Stimulated activated CD8-positive, alpha-beta memory T cell treated with anti-CD3 and anti-CD28 coated beads, Interleukin-2, amount 100 ng/mL, for 48 hours (primary cell): ENCODE measurements around the gene EXOC4.

ENCODE experiments used
- DNase-seq, 2 donors: peaks; one replicate each; pipeline ENCODE4 v3.0.0-alpha.2; 2020; ENCODE audit warnings: low read depth in 2 of 2

EXOC4 gene

DNA sequence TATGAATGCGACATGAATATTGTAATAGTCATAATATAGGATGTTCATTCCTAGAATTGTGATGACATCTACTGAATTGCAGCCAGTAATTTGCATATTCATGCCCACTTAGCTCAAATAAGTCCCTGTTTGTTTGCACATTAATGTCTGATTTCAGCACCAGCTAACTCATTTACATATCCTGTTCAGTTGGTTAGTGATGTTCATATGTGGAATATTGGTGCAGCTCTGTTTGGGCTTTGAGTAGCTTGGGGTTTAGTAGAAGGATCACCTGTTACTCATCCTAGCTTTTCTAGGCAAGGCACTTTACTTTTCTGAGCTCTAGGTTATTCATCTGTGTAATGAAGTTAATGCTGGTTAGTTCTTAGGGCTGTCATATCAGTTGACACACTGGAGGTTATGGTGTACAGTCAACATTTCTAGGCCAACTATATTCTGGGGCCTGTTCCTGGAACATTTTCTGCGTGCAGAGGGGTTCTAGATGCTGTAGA is 238.4 kb downstream of the EXOC4 start:
- DNase-seq: no peak

DNA sequence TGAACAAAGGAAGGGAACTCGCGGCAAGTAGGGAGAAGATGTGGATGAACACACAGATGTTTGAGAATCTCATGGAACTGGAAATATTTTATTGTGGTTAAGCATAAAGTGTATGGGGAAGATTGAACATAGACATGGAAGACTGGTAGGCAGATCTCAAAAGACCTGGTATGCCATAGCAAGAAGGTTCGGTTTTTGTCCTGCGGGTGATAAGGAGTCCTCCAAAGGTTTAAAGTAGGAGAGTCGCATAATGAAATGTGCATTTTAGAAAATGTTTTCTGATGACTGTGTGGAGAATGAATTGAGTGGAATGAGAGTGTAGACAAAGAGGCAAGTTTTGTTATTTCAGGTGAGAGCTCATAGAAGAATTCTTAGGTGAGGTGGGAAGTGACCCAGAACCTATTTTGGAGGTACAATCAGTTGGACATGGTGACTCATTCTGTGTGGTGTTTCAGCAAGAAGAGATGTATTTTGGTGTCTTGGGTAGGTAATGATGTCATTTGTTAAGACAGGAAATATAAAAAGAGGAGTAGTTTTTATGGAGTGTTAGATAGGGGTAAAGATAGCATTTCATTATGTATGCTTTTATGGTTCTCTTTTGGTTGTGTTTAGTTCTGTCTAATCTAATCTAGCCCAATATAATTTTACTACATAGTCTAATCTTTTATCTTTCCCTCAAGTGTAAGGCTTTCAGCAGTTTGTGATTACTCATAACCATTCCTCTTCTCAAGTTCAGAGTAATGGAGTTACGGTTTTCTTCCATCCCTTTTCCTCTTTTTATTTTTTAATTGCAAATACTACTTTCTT is 239.2 kb downstream of the EXOC4 start:
- DNase-seq: no peak

DNA sequence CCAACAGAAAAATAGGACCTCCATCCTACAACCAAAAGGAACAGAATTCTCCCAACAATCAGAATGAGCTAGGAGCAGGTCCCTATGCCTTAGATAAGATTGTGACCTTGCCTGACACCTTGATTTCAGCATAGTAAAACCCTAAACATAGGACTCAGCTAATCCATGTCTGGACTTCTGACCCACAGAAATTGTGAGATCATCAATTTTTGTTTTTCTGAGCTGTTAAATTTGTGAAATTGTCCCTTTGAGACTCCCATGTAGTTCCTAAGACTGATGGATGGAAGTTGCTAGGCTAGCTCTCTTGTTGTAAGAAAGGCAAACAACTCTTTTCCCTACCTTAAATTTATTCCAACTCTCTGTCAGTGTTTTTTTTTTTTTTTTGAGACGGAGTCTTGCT is 244.2 kb downstream of the EXOC4 start:
- no peak for DNase-seq

DNA sequence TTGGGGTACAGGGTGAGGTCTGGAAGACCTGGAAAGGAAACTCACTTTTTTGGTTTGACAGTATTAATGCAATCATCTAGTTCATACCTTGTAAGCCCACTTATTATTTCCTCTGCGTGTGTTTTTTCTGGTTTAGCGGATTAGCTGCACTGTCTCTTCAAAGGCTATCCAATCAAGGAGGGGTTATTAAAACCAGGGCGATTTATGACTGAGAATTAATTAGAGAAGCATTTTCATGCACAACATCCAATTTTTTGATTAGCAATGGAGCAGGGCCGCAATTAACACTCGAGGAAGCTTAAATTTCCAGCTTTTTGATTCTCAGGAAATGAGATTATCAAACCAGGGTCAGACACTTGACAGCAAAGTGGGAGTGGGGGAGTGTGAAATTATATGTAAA is 248.9 kb downstream of the EXOC4 start:
- no peak for DNase-seq

DNA sequence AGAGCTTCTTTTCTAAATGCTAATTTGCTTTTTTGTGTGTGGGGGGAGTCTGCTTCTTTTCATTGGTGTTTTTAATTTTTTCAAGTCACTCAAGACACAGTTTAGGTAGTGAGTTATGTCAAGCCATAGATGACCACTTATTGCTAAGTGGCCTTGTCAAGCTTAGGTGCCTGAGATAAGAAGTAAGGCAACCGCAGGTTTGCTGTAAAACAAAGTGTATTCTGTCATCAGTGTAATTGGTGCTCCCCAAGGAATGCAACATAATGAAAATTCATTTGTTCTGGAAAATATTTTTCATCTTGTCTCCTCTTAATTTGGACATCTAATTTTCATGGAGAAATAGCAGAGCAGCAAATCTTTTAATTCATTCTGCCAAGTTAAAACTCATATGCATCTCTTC is 249.6 kb downstream of the EXOC4 start:
- DNase-seq: no peak

DNA sequence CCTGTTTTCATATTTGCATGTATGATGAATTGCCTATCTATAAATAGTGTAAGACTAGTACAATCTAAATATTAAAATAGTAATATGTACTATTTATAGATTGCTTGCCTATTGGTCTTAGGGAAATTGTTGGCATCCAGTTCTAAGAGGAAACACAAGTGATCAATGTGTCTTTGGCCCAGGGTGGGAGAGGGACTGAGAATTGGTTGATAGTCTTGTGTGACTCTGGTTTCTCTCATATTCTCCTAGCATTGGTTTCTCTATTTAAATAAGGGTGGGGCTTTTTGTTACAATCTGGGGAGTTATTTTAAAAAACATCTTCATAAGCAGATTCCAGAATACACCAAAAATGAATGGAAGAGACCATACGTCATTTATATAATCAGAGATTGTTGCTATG is 250.1 kb downstream of the EXOC4 start:
- no peak for DNase-seq

DNA sequence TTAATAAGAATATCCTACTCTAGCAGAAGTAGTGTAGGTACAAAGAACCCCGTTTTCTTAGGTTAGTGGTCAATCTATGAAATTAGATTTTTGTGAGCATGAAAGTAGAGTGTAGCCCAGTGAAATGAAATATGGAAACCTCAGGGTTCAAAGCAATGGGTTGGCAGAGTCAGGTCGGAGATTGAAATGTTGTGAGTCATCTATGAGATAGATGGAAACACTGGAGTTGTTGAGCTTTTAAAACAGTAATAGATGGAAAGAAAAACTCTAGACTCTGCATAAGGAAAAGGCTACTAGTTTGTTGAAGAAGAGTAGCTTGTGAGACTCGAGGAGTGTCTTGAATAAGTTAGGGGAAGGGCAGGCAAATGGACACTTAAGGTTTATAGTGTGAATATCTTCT is 251.9 kb downstream of the EXOC4 start:
- no peak for DNase-seq

DNA sequence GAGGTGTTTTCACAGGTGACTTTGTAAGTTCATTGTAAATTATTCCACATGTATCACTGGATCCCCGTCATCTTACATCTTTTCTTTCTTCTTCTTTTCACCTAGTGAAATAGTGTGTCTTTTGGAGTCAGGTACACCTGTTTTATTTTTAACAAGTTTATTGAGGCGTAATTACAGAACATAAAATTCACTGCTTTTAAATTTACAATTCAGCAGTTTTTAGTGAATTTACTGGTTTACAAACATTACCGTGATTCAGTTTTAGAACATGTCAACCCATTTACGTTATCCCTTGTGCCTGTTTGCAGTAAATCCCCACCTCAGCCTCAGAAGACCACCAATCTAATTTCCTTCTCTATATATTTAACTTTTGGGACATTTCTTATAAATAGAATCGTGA is 256.9 kb downstream of the EXOC4 start:
- DNase-seq: no peak

DNA sequence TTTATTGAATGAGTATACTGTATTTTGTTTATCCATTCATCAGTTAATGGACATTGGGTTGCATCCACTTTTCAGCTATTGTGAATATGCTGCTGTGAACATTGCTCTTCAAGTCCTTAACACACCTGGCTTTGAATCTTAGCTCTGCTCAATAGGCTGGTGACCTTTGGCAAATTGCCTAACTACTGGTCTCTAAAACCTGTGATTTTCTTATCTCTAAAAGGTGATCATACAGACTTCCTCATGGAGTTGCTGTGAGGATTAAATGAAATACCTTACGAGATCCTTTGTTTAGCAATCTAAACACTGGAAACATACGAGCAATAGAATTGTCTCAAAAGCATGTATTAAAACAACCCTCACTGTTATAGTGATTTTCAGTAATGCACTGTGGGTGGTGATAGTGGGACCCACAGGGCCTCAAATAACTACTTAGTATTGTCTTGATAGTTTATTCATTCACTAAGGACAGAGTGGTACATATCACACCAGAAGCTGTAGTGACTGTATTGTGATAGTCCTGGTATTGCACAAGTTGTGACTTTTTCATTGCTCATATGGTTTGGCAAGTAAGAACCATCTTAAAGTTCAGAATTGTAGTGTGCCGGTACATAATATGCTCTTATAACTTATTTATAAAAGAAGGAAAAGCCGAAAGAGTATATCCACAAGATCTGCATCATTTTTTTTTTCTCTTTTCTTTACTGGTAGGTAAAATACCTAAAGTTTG is 257.6 kb downstream of the EXOC4 start:
- DNase-seq: no peak

DNA sequence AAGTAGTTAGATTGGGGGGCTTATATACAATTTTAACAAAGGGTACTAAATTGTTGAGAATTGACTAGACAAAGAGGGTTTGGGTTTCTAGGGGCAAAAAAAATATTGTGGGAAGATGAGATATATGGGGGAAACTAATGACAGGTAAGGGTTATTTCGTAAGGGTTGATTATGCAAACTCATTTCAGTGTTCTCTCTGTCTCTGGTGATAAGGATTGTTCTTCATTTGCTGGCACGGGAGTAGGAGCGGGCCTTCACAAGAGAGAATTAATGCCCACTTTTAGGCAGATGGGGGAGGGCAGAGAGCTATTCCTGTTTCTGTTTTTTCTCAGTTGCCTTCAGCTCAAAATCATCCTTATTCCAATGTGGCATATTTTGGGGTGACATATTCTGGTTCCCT is 258.4 kb downstream of the EXOC4 start:
- DNase-seq: no peak

DNA sequence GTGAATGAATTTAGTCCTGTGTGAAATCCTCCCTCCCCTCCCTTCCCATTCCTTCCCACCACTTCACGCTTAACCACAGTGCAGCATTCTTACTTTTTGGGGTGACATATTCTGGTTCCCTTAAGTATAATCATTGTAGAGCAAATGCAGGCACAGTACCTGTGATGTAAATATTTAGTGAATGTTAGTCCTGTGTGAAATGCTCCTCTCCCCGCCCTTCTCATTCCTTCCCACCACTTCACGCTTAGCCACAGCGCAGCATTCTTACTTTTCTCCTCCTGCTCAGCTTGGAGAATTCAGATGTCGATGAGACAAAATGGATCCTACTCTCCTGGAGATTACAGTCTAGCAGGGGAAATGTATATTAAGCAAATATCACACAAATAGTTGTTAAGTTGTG is 258.8 kb downstream of the EXOC4 start:
- no peak for DNase-seq

DNA sequence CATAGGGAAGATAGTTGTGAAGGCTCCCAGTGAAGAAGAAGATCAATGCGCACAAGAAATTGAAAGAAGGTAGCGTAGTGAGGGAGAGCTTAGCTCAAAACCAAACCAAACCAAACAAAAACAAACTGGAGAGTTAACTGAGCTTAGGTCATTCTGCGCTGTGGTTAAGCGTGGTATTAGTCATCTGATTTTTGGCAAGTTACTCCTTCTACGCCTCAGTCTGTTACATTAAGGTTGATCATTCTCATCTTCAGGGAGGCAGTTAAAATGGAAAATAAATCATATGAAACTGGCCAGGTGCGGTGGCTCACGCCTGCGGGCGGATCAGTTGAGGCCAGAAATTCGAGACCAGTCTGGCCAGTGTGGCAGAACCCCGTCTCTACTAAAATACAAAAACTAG is 259.7 kb downstream of the EXOC4 start:
- no peak for DNase-seq

DNA sequence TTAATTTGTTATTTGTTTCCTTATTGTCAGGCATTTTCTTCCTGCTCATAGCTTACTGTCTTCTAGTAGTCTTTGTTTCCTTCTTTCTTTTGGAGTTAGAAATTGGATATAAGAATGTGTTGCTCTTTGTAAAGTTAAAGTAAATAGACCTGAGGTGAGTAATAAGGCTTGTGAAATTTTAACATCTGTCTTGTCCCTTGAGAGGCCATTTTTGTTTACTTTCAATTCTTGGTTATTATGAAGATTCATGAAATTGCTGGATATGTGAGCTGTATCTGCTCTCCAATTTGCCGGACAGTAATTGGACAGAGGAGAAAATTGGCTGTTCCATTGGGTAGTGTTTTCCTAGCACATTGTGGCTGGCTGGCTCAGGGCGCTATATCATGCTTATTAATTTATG is 260.7 kb downstream of the EXOC4 start:
- no peak for DNase-seq

DNA sequence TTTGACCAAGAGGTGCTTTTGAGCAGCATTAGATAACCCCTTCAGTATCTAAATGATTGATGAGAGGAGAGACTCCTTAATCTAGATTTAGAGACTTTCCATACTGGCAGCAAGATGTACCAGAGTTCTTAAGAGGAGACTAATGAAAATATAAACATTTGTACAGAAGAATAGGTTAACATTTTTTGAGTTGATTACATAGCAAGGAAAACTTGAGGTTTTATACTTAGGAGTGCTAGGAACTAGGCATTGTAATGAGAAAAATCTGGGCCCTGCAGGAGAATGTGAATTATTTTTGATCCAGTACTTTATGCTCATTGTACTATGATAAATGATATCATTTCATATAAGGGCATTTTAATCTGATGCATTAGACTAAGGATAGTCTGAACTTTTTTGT is 261.7 kb downstream of the EXOC4 start:
- DNase-seq: no peak

DNA sequence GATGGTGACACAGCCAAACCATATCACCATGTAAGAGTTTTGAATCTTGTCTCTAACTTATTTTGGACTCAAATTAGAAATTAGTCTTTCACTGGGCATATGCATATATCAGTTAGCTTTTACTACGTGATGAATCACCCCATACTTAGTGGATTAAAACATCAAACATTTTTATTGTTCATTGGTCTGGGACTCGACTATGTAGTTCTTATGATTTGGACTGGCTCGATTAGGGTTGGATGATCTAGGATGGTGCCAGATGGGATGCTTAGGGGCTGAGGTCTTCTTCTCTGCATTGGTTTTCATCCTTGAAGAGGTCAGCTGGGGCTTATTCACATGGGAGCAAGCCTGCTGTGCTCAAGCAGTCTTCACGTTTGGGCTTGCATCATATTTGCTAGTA is 264.9 kb downstream of the EXOC4 start:
- no peak for DNase-seq

DNA sequence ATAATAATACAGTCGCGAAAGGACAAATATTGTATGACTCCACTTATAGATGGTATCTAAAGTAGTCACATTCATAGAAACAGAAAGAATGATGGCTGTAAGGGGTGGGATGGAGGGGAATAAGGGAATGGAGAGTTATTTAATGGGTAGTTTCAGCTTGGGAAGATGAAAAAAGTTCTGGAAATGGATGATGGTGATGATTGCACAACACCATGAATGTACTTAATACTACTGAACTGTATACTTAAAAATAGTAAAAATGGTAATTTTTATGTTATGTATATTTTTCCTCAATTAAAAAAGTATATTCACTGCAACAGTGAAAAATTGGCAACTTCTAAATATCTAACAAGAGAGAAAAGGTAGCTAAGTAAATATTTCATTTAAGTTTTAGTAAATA is 265.8 kb downstream of the EXOC4 start:
- no peak for DNase-seq

DNA sequence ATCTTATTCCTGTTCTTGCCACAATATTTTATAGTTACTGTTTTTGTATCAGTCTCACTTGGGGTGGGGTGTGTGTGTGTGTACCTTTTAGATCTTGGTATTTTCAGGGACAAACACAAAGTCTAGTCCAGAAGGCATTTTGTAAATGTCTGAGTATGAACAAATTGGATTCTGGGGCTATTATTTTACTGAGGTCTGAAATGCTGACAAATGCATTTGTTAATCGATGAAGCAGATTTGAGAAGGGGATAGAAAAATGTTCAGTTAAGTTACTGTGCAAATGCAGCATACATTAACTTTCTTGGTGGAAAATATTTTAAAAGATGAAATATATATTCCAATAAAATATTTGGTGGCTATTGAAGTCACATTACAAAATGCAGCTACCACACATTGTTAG is 267.4 kb downstream of the EXOC4 start:
- DNase-seq: no peak

DNA sequence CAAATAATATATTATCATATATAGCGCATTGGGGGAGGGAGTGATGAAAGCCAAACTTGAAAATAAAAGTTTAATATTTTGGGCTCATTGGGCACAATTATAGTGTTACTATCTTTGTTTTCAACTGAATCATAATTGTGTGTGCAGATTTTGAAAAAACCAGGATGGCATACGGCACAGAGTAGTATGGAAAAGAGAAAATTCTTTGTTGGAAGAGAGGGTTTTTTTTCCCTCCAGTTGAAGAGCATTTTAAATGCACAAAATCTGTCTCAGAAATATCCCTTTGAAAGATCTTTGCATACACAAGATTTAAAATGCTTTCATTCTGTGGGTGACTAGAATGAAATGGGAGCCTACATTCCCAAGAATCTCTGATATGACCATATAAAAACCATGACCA is 269.6 kb downstream of the EXOC4 start:
- DNase-seq: no peak

DNA sequence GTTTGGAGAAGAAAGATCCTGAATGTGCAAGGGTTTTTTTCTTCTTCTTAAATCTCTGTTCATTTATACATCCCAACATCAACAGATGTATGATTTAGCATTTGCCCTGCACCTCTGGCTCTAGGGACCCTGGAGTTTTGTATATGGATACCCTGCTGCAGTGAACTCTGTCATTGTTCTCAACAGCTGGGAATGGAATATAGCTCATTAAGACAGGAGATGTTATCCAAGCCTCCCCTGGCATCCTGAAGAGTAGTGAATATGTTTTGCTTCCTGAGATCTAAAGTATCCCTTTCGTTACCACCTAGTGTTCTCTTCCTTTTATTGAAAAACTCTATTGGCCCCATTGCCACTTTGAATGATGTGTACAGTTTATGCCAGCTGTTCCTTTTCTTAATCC is 275.9 kb downstream of the EXOC4 start:
- DNase-seq: no peak

DNA sequence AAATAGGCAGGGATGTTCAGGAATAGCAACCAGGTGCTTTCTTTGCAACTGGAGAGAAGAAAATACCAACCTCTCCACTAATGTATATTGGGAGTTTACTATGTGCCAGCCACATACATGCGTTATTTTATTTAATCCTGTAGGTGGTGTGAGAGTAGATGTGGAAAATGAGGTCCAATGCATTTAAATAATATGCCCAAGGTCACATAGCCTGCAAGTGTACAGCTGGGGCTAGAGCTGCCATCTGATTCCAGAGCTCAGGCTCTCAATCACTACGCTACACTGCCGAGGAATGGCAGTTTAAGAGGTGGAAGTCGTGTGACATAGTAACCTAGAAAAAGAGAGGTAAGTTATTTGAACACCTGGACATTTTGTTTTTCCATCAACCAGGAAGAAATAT is 277.0 kb downstream of the EXOC4 start:
- no peak for DNase-seq

DNA sequence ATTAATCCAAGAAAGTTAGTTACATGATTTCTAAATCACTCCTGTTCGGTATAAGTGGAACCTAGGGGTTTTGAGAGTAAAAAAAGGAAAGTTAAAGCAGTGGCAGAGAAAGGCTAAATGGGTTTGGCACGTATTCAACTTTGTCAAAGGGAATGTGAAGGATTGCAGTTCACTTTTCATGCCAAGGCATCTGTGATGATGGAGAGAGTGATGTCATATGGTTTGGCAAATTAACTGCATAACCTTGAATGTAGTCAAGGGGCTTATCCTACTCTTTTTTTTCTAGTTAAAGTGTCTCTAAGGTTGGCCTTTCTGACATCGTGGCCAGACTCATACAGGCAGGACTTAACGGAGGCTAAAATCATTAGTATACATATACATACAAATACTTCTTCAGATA is 277.8 kb downstream of the EXOC4 start:
- DNase-seq: no peak

DNA sequence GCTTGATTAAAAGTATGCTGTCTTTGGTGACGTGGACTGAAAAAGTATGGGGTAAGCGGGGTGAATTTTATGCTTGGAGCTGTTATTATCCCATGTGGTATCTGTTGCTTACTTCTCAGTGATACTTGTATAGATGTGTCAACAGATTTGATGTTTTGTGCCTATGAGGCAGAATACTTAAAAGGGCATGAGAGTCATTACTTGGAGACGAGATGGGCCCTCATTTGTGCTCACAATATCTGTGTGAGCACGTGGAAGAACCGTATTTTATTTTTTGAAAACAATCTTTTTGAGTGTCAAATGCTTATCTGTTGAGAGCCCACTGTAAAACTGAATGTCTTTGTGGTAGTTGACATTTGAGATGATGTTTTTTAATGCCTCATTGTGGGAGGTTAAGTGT is 281.9 kb downstream of the EXOC4 start:
- DNase-seq: no peak

DNA sequence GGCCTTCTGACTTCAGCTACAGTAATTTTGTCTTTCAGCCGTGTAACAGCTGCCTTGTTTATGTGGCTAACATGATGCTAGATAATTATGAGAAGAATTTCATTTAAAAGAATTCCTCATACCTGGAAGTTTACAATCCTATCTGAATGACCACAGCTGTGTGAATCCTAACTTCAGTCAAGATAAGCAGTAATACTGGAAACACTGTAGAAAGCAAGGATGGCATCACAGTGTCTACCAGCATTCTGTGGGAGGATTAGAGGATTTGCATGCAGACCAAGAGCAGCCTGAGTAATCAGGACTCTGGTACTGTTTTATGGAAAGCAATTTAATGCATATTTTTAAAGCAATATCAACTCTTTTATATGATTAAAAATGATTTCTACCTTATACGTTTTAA is 282.4 kb downstream of the EXOC4 start:
- DNase-seq: no peak
